ENCODE results near the gene GBGT1. TPM values are rescaled to one million over a fixed set of nuclear protein-coding genes. Genes with fewer than 3 reads are reported as not detected.

GBGT1 gene
- total and polyA plus RNA-seq, 9 of the 15 experiments (the other 6 are each of a cell fraction or from before 2014, with no cell fraction given): 0.55 to 25.8 (median 13.7) TPM

- no peak for TF ChIP-seq MGA (IDR thresholded peaks at IDR 0.05)
- TF ChIP-seq TAF9B (IDR thresholded peaks at IDR 0.05; ENCODE audit: partially characterized antibody): no peak
- no peak for TF ChIP-seq CHD7 (IDR thresholded peaks at IDR 0.05; ENCODE audit: low read depth, low read length)
These were observed 58.8 kb downstream of the GBGT1 start (continued) for GRCh38 chr9:133104718-133105460.

Data from K562 (cell line).